AG09319 (cell line): ENCODE results near the gene CST1.
"Not testable (repeated sequence)": the region's sequence is repeated elsewhere in the genome, so short reads cannot be mapped to it uniquely, and the experiment has no call there.

Experiments
- DNase-seq: peaks from one replicate; pipeline ENCODE4 v3.0.0-alpha.2; 2010; ENCODE audit warnings: low read depth; ENCODE audit errors: extremely low read depth
- CTCF ChIP-seq: IDR thresholded peaks from 2 replicates; pipeline ENCODE4 v1.5.1; 2011; ENCODE audit warnings: low read depth, mild to moderate bottlenecking, inconsistent platforms, low read length, moderate library complexity

The CST1 gene

GRCh38 chr20:23765578-23765977 lies 14.8 kb upstream of the CST1 start:
- no peak for TF ChIP-seq CTCF

GRCh38 chr20:23764630-23765029 lies 13.9 kb upstream of the CST1 start:
- DNase-seq, result not testable (repeated sequence)

More at GRCh38 chr20:23765578-23765977, 14.8 kb upstream of the CST1 start:
- DNase-seq, result no peak

GRCh38 chr20:23763345-23763744 lies 12.6 kb upstream of the CST1 start:
- no peak for TF ChIP-seq CTCF
- DNase-seq, result no peak

GRCh38 chr20:23759306-23759940 lies 8.7 kb upstream of the CST1 start:
- TF ChIP-seq CTCF, result no peak
- no peak for DNase-seq

- DNase-seq, result not testable (repeated sequence)
Observed at GRCh38 chr20:23756792-23757191, 6.1 kb upstream of the CST1 start.

- not testable (repeated sequence) for DNase-seq
Observed at GRCh38 chr20:23755131-23755611, 4.4 kb upstream of the CST1 start.

- DNase-seq, result no peak
- TF ChIP-seq CTCF, result no peak
Observed at GRCh38 chr20:23754731-23755130, 4.0 kb upstream of the CST1 start.

GRCh38 chr20:23753589-23753988 lies 2.9 kb upstream of the CST1 start:
- no peak for DNase-seq
- no peak for TF ChIP-seq CTCF

GRCh38 chr20:23753194-23753548 lies 2.4 kb upstream of the CST1 start:
- TF ChIP-seq CTCF, result no peak
- no peak for DNase-seq
